H9 (cell line): Measurements from ENCODE around the gene NIPAL1. TPM values are rescaled to one million over a fixed set of nuclear protein-coding genes. Genes with fewer than 3 reads are reported as not detected.

Experiments used
- DNase-seq: peaks from one replicate; pipeline ENCODE4 v3.0.0-alpha.2; 2017
- H2AFZ ChIP-seq: one replicate; pipeline ENCODE4 v1.6.1; 2013; ENCODE audit warnings: mild to moderate bottlenecking, low read length, control low read depth, moderate library complexity
- H2AK5ac ChIP-seq: 2 replicates; pipeline ENCODE4 v1.6.1; 2013; ENCODE audit warnings: low read length, control low read depth, mixed read lengths; ENCODE audit not compliant: insufficient read length
- H2BK120ac ChIP-seq: one replicate; pipeline ENCODE4 v1.6.1; 2013; ENCODE audit warnings: low read depth, mild to moderate bottlenecking, low read length, control low read depth, inconsistent platforms; ENCODE audit not compliant: poor library complexity, severe bottlenecking
- H2BK12ac ChIP-seq: 2 replicates; pipeline ENCODE4 v1.6.1; 2013; ENCODE audit warnings: low read length, control low read depth, mixed read lengths, low read depth; ENCODE audit not compliant: insufficient read length
- H2BK15ac ChIP-seq: 2 replicates; pipeline ENCODE4 v1.6.1; 2013; ENCODE audit warnings: low read depth, low read length, control low read depth
- H2BK20ac ChIP-seq: one replicate; pipeline ENCODE4 v1.6.1; 2013; ENCODE audit warnings: low read depth, mild to moderate bottlenecking, low read length, control low read depth, inconsistent platforms; ENCODE audit not compliant: poor library complexity, severe bottlenecking
- H2BK5ac ChIP-seq: 2 replicates; pipeline ENCODE4 v1.6.1; 2013; ENCODE audit warnings: low read length, control low read depth, mixed read lengths; ENCODE audit not compliant: insufficient read length
- H3K14ac ChIP-seq: 2 replicates; pipeline ENCODE4 v1.6.1; 2013; ENCODE audit warnings: low read length, control low read depth; ENCODE audit not compliant: insufficient read depth
- H3K18ac ChIP-seq: 2 replicates; pipeline ENCODE4 v1.6.1; 2013; ENCODE audit warnings: low read depth, mild to moderate bottlenecking, mixed read lengths, low read length, control low read depth; ENCODE audit not compliant: insufficient read length
- H3K23ac ChIP-seq: 2 replicates; pipeline ENCODE4 v1.6.1; 2013; ENCODE audit warnings: low read length, control low read depth, mixed read lengths, low read depth; ENCODE audit not compliant: insufficient read length
- H3K23me2 ChIP-seq: 2 replicates; pipeline ENCODE4 v1.6.1; 2013; ENCODE audit warnings: low read depth, mild to moderate bottlenecking, mixed read lengths, low read length, control low read depth; ENCODE audit not compliant: insufficient read length, poor library complexity, severe bottlenecking
- H3K27ac ChIP-seq: 2 replicates; pipeline ENCODE4 v1.5.1; 2013; ENCODE audit warnings: low read length, control low read depth, mixed read lengths, low read depth; ENCODE audit not compliant: insufficient read length
- H3K27me3 ChIP-seq: 2 replicates; pipeline ENCODE4 v1.6.1; 2013; ENCODE audit warnings: low read length, control low read depth, inconsistent platforms; ENCODE audit not compliant: insufficient read depth
- H3K4ac ChIP-seq: 2 replicates; pipeline ENCODE4 v1.6.1; 2013; ENCODE audit warnings: low read depth, mild to moderate bottlenecking, control low read depth, inconsistent platforms, low read length, moderate library complexity
- H3K4me1 ChIP-seq: 2 replicates; pipeline ENCODE4 v1.6.1; 2013; ENCODE audit warnings: low read length, control low read depth, inconsistent platforms; ENCODE audit not compliant: insufficient read depth
- H3K4me2 ChIP-seq: 2 replicates; pipeline ENCODE4 v1.6.1; 2013; ENCODE audit warnings: low read length, control low read depth, mixed read lengths; ENCODE audit not compliant: insufficient read length, insufficient read depth
- H3K56ac ChIP-seq: 2 replicates; pipeline ENCODE4 v1.6.1; 2013; ENCODE audit warnings: low read depth, mild to moderate bottlenecking, mixed read lengths, low read length, control low read depth; ENCODE audit not compliant: insufficient read length
- H3K79me1 ChIP-seq: 2 replicates; pipeline ENCODE4 v1.6.1; 2013; ENCODE audit warnings: low read depth, mild to moderate bottlenecking, moderate library complexity, low read length, control low read depth, inconsistent platforms; ENCODE audit not compliant: insufficient read depth, poor library complexity, severe bottlenecking
- H3K79me2 ChIP-seq: 2 replicates; pipeline ENCODE4 v1.6.1; 2013; ENCODE audit warnings: low read length, control low read depth, inconsistent platforms; ENCODE audit not compliant: insufficient read depth
- H3K9ac ChIP-seq: 2 replicates; pipeline ENCODE4 v1.6.1; 2013; ENCODE audit warnings: low read length, control low read depth, mixed read lengths; ENCODE audit not compliant: insufficient read length; ENCODE audit errors: extremely low read depth
- H3K9me3 ChIP-seq: one replicate; pipeline ENCODE4 v1.6.1; 2013; ENCODE audit warnings: low read depth, low read length, inconsistent platforms; ENCODE audit not compliant: control insufficient read depth
- H3T11ph ChIP-seq: one replicate; pipeline ENCODE4 v1.6.1; 2013; ENCODE audit warnings: mild to moderate bottlenecking, low read length, control low read depth, inconsistent platforms
- H4K20me1 ChIP-seq: one replicate; pipeline ENCODE4 v1.6.1; 2013; ENCODE audit not compliant: control insufficient read depth, insufficient read length, insufficient read depth
- H4K5ac ChIP-seq: 2 replicates; pipeline ENCODE4 v1.6.1; 2013; ENCODE audit warnings: low read depth, mild to moderate bottlenecking, mixed read lengths, low read length, control low read depth; ENCODE audit not compliant: insufficient read length
- H4K8ac ChIP-seq: replicated peaks from 2 replicates; pipeline ENCODE4 v1.6.1; 2013; ENCODE audit warnings: low read length, control low read depth, mixed read lengths, low read depth; ENCODE audit not compliant: insufficient read length
- H4K91ac ChIP-seq: 2 replicates; pipeline ENCODE4 v1.6.1; 2013; ENCODE audit warnings: low read depth, mild to moderate bottlenecking, moderate library complexity, mixed read lengths, low read length, control low read depth; ENCODE audit not compliant: insufficient read length
- H3K27ac Mint-ChIP-seq, 3 experiments: 2 replicates in 2 of 3; 3 replicates in 1 of 3; pipeline ENCODE4 v1.8.0; 2020 to 2021; ENCODE audit warnings: mixed read lengths in 3 of 3, mild to moderate bottlenecking in 1 of 3, moderate library complexity in 1 of 3
- H3K27me3 Mint-ChIP-seq: 2 replicates; pipeline ENCODE4 v1.8.0; 2021; ENCODE audit warnings: low read depth, mild to moderate bottlenecking, moderate library complexity, mixed read lengths
- H3K36me3 Mint-ChIP-seq, 3 experiments: 2 replicates in 2 of 3; 3 replicates in 1 of 3; pipeline ENCODE4 v1.8.0; 2020 to 2021; ENCODE audit warnings: low read depth in 3 of 3, mixed read lengths in 3 of 3; ENCODE audit not compliant: insufficient read depth in 1 of 3
- H3K4me1 Mint-ChIP-seq, 2 experiments: 2 replicates each; pipeline ENCODE4 v1.8.0; 2020; ENCODE audit warnings: mixed read lengths in 2 of 2
- H3K4me3 Mint-ChIP-seq, 2 experiments: 2 replicates in 1 of 2; 3 replicates in 1 of 2; pipeline ENCODE4 v1.8.0; 2020 to 2021; ENCODE audit warnings: mild to moderate bottlenecking in 2 of 2, mixed read lengths in 2 of 2, moderate library complexity in 1 of 2
- H3K9me3 Mint-ChIP-seq, 2 experiments: 2 replicates in 1 of 2; 3 replicates in 1 of 2; pipeline ENCODE4 v1.8.0; 2020; ENCODE audit warnings: mild to moderate bottlenecking in 2 of 2, mixed read lengths in 2 of 2, moderate library complexity in 1 of 2
- CTCF ChIP-seq: fragments of 200-600 bp; sonication (generic); conservative IDR thresholded peaks from 3 replicates; pipeline ENCODE4 v1.8.0; 2021; ENCODE audit warnings: antibody characterized with exemption, mild to moderate bottlenecking
- total RNA-seq: library from RNA; stranded (reverse); gene quantifications from 2 replicates; pipeline ENCODE4 v1.2.1, GENCODE V29; 2021

NIPAL1 gene
- total RNA-seq, 1 experiment from 2014 or later = 16.9 TPM

DNA sequence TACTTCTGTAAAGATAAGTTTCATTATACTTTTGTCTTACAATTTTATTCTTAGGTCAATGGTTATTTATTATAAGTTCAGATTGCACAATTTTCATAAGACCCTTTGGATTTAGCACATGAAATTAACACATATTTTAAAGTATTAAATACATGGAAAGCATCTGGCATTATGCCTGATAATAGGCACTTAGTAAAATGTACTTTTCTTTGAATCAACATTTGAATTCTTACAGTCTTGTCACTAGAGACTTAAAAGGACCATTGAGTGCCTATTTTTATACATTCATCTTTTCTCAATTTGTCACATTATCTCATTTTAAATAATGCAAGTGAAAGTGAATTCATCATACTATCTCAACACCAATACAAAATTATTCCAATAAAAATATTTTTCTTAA is 23.0 kb downstream of the NIPAL1 start:
- no peaks in the 10 kb centered on the region for H3K23me2 ChIP-seq
- no peak overlapping the region for H3K4me3 Mint-ChIP-seq
- H2AFZ ChIP-seq = no peak overlapping the region
- H2BK15ac ChIP-seq = no peak overlapping the region
- H3K9me3 ChIP-seq = no peaks in the 10 kb centered on the region
- H4K91ac ChIP-seq = no peak overlapping the region
- H3K9ac ChIP-seq = no peak overlapping the region
- H2AK5ac ChIP-seq = no peak overlapping the region
- H3T11ph ChIP-seq = no peak overlapping the region
- H2BK5ac ChIP-seq = no peak overlapping the region
- no peaks in the 10 kb centered on the region for H4K20me1 ChIP-seq
- no peak overlapping the region for H3K27ac Mint-ChIP-seq
- no peak overlapping the region for H2BK20ac ChIP-seq
- no peak overlapping the region for H2BK12ac ChIP-seq
- TF ChIP-seq CTCF = no peak
- peaks cover 2 to 26% (median 23%) of the 10 kb centered on the region in 3 experiments; a peak in 6 of 7 replicates for H3K36me3 Mint-ChIP-seq
- H3K27ac ChIP-seq = no peak overlapping the region
- no peak overlapping the region for H3K14ac ChIP-seq
- H3K4me1 ChIP-seq = no peaks in the 10 kb centered on the region; the same call in 1 of the 2 replicates
- no peak overlapping the region for H3K18ac ChIP-seq
- H3K79me2 ChIP-seq = no peaks in the 10 kb centered on the region
- H3K56ac ChIP-seq = no peak overlapping the region
- H3K4me2 ChIP-seq = no peak overlapping the region
- H2BK120ac ChIP-seq = no peak overlapping the region
- no peaks in the 10 kb centered on the region for H3K27me3 Mint-ChIP-seq
- H4K8ac ChIP-seq = no peak overlapping the region
- no peak for DNase-seq
- no peak overlapping the region for H3K4ac ChIP-seq
- no peaks in the 10 kb centered on the region for H3K9me3 Mint-ChIP-seq
- no peak overlapping the region for H4K5ac ChIP-seq
- no peaks in the 10 kb centered on the region for H3K27me3 ChIP-seq
- no peak overlapping the region for H3K23ac ChIP-seq
- H3K79me1 ChIP-seq = no peaks in the 10 kb centered on the region
- peaks cover 17 to 24% of the 10 kb centered on the region in 2 experiments for H3K4me1 Mint-ChIP-seq
